HG02870 (cell line): Measurements from ENCODE around the gene ZNF576.
"Not testable (repeated sequence)": the region's sequence is repeated elsewhere in the genome, so short reads cannot be mapped to it uniquely, and the experiment has no call there.

Experiments used
- ATAC-seq: cut with Tn5 transposase; IDR thresholded peaks from one replicate; pipeline ENCODE4 v1.9.1; 2021; ENCODE audit warnings: mild to moderate bottlenecking, moderate library complexity; ENCODE audit not compliant: unreplicated experiment

ZNF576 gene

DNA sequence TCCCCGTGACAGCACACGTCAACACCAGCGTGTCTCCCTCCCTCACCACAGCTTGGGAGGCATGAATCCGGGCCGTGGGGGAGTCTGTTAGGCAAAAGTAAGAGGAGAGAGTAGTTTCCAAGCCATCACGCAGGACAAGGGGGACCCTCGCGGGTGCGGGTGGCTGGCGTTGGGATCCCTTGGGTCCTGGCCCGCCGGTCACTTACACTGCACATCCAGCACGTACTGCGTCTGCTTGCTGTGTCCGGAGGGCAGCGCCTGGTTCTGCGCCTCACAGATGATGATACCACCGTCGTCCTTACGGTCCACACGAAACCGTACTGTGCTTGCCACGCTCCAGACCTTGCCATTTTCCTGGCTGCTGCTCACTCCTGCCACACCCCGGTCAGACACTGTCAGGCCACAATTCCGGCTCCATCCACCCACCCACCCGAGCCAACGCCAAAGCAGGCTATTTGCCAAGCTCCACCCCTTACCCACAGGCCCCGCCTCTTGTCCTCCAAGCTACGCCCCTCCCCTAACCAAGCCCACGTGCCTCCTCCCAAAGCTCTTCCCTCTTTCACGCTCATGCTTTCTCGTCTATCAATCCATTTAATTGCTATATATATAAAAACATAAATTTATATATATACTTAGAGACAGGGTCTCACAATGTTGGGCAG is 29.7 kb downstream of the ZNF576 start:
- ATAC-seq: no peak

DNA sequence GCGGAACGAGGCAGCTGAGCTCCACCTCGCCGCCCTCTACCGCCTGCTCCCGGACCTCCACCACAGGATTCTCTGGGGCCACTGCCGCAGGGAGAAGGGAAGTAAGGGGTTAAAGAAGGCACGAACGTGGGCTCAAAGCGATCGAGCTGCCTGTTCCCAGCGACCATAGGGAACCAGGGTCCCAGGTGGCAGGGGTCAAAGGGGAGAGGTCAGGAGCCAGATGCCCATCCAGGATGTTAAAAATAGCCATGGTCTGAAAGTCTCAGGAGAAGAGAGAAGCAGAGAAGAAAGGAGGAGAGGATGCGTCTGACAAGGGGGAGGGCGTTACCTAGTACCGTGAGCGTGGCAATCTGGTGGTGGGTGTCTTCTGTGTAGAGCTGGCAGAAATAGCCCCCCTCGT is 30.4 kb downstream of the ZNF576 start:
- no peak for ATAC-seq

DNA sequence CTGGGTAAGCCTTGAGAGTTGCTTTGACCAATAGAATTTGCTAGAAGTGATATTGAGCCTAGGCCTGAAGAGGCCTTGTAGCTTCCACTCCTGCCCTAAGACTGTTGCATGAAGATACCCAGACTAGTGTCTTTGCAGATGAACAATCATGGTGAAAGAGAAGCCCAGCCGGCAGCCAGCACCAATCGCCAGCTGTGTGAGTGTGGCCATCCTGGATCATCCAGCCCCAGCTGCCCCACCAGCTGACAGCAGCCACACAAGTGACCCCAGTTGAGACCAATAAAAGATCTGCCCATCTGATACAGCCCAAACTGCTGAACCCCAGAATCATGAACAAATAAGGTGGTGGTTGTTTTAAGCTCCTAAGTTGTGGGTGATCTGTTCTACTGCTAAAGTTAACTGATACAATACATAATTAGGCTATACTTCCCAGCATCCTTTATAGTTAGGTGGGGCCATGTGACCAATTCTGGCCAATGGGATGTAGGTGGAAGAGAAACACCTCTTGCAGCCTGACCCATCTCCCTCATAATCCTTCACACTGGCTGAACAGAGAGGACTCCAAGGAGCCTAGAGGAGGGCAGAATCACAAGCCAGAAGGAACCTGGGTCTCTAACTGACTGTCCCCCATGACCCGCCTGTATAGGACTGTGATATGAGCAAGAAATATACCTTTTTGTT is 32.4 kb downstream of the ZNF576 start:
- no peak for ATAC-seq

GRCh38 chr19:43631491-43631890 is 35.1 kb downstream of the ZNF576 start:
- ATAC-seq: no peak

DNA sequence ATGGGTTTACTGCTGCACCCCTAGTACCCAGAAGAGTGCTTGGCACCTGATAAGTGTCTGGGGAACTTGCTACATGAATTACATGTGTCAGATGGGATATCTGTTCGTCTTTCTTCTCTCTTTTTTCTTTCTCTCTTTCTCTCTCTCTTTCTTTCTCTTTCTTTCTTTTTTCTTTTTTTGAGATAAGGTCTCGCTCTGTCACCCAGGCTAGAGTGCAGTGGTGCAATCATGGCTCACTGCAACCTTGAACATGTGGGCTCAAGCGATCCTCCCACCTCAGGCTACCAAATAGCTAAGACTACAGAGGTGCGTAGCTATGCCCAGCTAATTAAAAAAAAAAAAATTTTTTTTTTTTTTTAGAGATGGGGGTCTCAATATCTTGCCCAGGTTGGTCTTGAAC is 37.1 kb downstream of the ZNF576 start:
- no peak for ATAC-seq

DNA sequence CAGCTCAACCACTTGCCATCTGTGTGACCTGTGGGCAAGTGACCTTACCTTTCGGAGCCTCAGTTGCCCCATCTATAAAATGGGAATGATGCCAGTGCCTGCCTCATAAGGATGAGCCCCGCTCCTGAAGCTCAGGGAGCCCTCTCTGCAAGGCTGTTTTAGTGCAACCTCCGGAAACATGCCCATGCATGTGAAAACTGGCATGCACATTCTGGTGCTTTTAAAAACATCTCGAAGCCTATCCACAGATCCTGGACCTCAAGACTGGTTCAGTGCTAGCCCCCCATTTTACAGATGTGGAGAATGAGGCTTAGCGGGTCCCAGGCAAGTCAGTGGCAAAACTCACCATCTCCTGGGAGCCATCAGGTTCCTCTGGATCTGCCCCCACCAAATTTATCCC is 37.7 kb downstream of the ZNF576 start:
- ATAC-seq: no peak

GRCh38 chr19:43634506-43634871 is 38.1 kb downstream of the ZNF576 start:
- ATAC-seq: no peak

DNA sequence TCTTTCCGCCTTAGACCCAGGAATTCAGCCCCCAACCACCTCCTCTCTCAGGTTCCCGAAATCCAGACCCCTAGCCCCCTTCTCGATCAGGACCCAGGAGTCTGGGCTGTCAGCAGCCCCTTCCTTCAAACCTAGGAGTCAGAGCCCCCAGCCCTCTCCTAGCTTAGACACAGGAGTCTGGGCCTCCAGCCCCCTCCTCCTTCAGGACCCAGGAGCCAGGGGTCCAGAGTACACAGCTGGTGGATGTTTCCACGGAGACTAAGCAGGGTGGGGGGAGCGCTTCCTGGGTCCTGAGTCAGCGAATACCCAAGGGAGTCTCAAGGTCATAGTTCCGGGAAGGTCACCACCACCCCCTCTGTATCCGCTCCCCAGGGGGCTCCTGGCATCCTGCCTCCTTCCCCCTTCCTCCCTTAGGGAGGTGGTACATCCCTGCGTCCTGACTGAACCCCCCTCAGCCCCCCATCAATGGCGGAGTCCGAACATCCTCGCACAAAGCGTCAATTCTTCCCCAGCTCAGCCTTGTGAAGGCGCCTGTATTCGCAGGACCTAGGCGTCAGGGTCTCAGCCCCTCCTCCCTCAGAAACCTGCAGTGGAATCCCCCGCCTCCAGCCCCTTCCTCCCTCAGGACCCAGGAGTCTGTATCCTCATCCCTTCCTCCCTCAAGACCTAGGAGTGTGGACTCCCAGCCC is 38.6 kb downstream of the ZNF576 start:
- ATAC-seq: no peak

DNA sequence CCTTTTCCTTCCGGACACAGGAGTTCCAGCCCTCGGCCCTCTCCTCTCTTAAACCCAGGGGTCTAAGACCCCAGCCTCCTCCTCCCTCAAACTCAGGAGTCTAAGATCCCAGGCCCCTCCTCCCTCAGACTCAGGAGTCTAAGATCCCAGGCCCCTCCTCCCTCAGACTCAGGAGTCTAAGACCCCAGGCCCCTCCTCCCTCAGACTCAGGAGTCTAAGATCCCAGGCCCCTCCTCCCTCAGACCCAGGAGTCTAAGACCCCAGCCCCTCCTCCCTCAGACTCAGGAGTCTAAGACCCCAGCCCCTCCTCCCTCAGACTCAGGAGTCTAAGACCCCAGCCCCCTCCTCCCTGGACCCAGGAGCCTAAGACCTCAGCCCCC is 39.2 kb downstream of the ZNF576 start:
- ATAC-seq: not testable (repeated sequence)

DNA sequence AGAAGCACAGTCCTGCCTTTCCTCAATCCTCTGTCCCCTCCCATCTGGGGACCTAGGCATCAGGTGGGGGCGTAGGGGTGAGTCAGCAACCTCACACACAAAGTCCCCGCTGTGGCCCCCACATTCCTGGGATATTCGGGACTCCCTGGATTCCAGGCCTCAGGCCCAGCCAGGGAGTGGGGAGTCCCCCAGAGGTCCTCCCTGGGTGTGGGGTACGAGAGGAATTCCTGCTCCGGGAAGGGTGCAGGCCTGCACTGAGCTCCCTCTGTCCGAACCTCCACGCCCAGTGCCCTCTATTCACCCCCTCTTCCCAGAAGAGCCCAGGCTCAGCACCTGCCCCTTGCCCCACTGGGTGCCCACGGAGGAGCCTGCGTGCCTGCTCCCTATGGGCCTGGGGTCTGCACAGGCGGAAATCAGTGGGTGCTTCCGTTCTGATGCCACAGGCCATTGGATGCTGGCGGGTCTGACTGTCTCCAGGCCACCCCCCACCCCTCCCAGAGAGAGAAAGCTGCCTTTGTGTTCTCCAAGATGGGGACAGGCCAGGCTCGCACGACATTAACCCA is 39.8 kb downstream of the ZNF576 start:
- ATAC-seq: no peak

- no peak for ATAC-seq
Measured at GRCh38 chr19:43638214-43638994, 42.0 kb downstream of the ZNF576 start.

DNA sequence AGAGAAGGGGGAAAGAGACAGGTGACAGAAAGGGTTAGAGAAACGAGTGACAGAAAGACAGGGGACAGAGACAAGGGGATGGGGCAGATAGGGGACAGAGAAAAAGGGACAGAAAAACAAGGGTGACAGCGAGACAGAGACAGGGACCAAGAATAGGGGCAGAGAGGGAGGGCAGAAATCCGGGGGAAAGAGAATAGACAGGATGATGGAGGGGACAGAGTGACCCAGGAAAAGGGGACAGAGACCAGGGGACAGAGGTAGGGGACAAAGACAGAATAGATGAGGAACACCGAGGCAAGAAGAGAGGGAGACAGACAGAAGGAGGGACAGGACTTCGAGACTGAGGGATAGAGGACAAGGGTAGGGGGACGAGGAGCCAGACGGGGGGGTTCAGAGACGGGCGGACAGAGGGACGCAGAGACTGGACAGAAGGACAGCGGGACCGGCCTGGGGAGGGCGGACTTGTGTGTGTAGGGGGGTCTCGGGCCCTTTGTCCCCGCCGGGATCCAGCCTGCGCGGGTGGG is 42.7 kb downstream of the ZNF576 start:
- no peak for ATAC-seq

GRCh38 chr19:43639519-43640423 is 43.4 kb downstream of the ZNF576 start, which contains the start of gene CADM4:
CADM4 (minus strand) TSS chr19:43639850; CDS start chr19:43639790, 60 bp downstream.
- no peak for ATAC-seq

GRCh38 chr19:43640424-43640757 is 44.0 kb downstream of the ZNF576 start:
- ATAC-seq: no peak

DNA sequence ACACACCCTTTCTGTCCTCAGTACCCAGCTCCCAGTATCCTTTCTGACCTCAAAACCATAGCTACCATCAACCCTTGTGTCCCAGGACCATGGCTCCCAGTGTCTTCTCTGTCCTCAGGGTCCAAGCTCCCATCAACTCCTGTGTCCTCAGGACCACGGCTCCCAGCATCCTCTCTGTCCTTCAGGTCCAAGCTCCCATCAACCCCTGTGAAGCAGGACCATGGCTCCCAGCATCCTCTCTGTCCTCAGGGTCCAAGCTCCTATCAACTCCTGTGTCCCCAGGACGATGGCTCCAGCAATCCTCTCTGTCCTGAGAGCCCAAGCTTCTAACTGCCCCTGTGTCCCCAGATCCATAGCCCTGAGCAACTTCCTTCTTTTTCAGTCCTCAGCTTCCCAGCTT is 44.9 kb downstream of the ZNF576 start:
- no peak for ATAC-seq

DNA sequence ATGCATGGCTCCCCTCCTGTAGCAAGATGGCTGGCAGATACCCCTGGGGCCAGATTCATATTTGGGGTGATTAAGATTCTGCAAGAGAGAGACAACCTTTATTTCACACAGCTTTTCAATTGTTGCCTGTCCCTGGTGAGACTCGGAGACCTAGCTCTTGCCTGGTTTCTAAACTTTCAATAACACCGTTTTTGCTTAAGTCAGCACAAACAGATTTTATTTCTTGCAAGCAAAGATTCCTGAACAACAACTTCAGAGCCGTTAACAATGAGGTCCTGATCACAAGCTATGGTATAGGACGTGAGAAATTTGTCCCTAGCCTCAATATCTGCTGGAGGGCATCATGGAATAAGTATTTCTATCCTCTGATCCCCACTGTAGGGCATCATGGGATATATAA is 46.1 kb downstream of the ZNF576 start:
- ATAC-seq: no peak

- no peak for ATAC-seq
Measured at GRCh38 chr19:43643326-43643725, 46.9 kb downstream of the ZNF576 start.

GRCh38 chr19:43644181-43644580 is 47.8 kb downstream of the ZNF576 start:
- no peak for ATAC-seq

DNA sequence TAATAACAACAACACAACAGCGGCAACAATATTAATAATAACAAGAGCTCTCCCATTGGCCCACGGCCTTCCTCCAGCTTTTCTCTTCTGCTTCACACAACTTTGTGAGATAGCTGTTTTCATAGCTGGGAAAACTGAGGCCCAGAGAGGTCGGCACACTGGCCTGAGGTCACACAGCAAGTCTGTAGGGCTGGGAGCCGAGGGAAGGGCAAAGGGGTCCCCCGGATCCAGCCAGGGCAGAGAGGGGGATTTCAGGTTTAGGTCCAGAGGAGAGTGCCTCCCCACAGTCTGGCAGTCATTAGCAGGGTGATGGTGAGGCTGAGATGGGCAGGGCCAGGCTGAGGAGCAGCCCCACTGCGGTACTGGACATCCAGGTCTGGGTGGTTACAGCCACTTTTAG is 52.2 kb downstream of the ZNF576 start:
- no peak for ATAC-seq

- no peak for ATAC-seq
Measured at GRCh38 chr19:43649514-43649913, 53.1 kb downstream of the ZNF576 start.
